B cell (primary cell): ENCODE data around the gene MEX3A. TPM values are rescaled to one million over a fixed set of nuclear protein-coding genes. Genes with fewer than 3 reads are reported as not detected.
A peak's percentile ranks its signal among the peaks of the same experiment; 100 is the strongest.

ENCODE experiments used
- ATAC-seq: fragments of 200-7000 bp; cut with Tn5 transposase; one replicate; pipeline ENCODE4 v1.10.0; 2021; ENCODE audit warnings: low read depth, mild to moderate bottlenecking, moderate number of reproducible peaks, moderate library complexity
- CTCF ChIA-PET: fragments of 350-600 bp; sonication (Branson Sonifier 250); formaldehyde crosslinking; loops from one replicate; lab custom pipeline; 2021; ENCODE audit warnings: antibody characterized with exemption, inconsistent platforms; lab: Charles Lee
- POLR2A ChIA-PET: fragments of 350-600 bp; sonication (Branson Sonifier 250); formaldehyde crosslinking; loops from one replicate; lab custom pipeline; 2021; ENCODE audit warnings: antibody characterized with exemption; lab: Charles Lee
- DNase-seq: peaks from one replicate; pipeline ENCODE4 v3.0.0; 2013
- H2AFZ ChIP-seq: 2 replicates; pipeline ENCODE4 v1.6.1; 2012; ENCODE audit warnings: mild to moderate bottlenecking, low read depth, low read length; ENCODE audit not compliant: insufficient read depth, poor library complexity, severe bottlenecking
- H3K27ac ChIP-seq, 2 donors: 1 replicate in 1 of 2; 2 replicates in 1 of 2; pipeline ENCODE4 v1.5.1; 2012 to 2013; ENCODE audit warnings: low read length in 2 of 2, mild to moderate bottlenecking in 2 of 2, moderate library complexity in 1 of 2
- H3K27me3 ChIP-seq, 4 experiments: fragments of 200-600 bp in 1 of 4; sonication (generic) in 1 of 4; replicated peaks in 1 of 4; 1 replicate in 2 of 4; 2 replicates in 2 of 4; pipeline versions ENCODE4 v1.6.1 to v1.7.0; 2013 to 2016; ENCODE audit warnings: low read length in 3 of 4, mild to moderate bottlenecking in 2 of 4, mixed read lengths in 1 of 4, moderate library complexity in 1 of 4; ENCODE audit not compliant: insufficient read depth in 4 of 4, control insufficient read depth in 3 of 4; ENCODE audit errors: control extremely low read depth in 1 of 4
- H3K36me3 ChIP-seq, 2 experiments: replicated peaks in 1 of 2; 1 replicate in 1 of 2; 2 replicates in 1 of 2; pipeline versions ENCODE4 v1.6.1 to v1.7.1; 2013; ENCODE audit warnings: low read length in 1 of 2; ENCODE audit not compliant: insufficient read depth in 2 of 2, control insufficient read depth in 1 of 2; ENCODE audit errors: control extremely low read depth in 1 of 2, extremely low read depth in 1 of 2
- H3K4me1 ChIP-seq, 2 donors: fragments of 200-600 bp in 1 of 2; sonication (generic) in 1 of 2; 1 replicate in 1 of 2; 2 replicates in 1 of 2; pipeline versions ENCODE4 v1.5.1 to v1.6.1; 2013 to 2017; ENCODE audit warnings: low read length in 2 of 2; ENCODE audit not compliant: control insufficient read depth in 2 of 2, insufficient read depth in 2 of 2
- H3K4me2 ChIP-seq: replicated peaks from 2 replicates; pipeline ENCODE3; 2012; ENCODE audit warnings: mild to moderate bottlenecking, low read depth, low read length; ENCODE audit not compliant: poor library complexity, severe bottlenecking
- H3K4me3 ChIP-seq, 5 experiments: fragments of 200-600 bp in 1 of 5; sonication (generic) in 1 of 5; 1 replicate in 3 of 5; 2 replicates in 2 of 5; pipeline versions ENCODE4 v1.5.1 to v1.7.0; 2011 to 2016; ENCODE audit warnings: low read length in 4 of 5, mild to moderate bottlenecking in 4 of 5, low read depth in 2 of 5, control low read depth in 1 of 5, moderate library complexity in 1 of 5; ENCODE audit not compliant: insufficient read depth in 1 of 5; ENCODE audit errors: control extremely low read depth in 1 of 5, extremely low read depth in 1 of 5
- H3K79me2 ChIP-seq: fragments of 200-600 bp; sonication (generic); one replicate; pipeline ENCODE4 v1.6.0; 2016; ENCODE audit warnings: low read length; ENCODE audit not compliant: control insufficient read depth, insufficient read depth
- H3K9ac ChIP-seq: fragments of 200-600 bp; sonication (generic); 2 replicates; pipeline ENCODE4 v1.6.1; 2017; ENCODE audit warnings: mild to moderate bottlenecking, low read length, moderate library complexity
- H3K9me3 ChIP-seq, 3 donors: one replicate each; pipeline versions ENCODE4 v1.6.1 to v1.7.1; 2013; ENCODE audit warnings: low read length in 2 of 3; ENCODE audit not compliant: control insufficient read depth in 2 of 3, insufficient read depth in 1 of 3; ENCODE audit errors: control extremely low read depth in 1 of 3
- H4K20me1 ChIP-seq: 2 replicates; pipeline ENCODE4 v1.6.0; 2012; ENCODE audit warnings: mild to moderate bottlenecking, low read length; ENCODE audit not compliant: insufficient read depth, control insufficient read depth, poor library complexity, severe bottlenecking
- H3K27ac Mint-ChIP-seq: one replicate; pipeline ENCODE4 v1.8.0; 2021; ENCODE audit warnings: mixed read lengths
- H3K27me3 Mint-ChIP-seq: one replicate; pipeline ENCODE4 v1.8.0; 2021; ENCODE audit warnings: mixed read lengths
- H3K4me1 Mint-ChIP-seq: one replicate; pipeline ENCODE4 v1.8.0; 2021; ENCODE audit warnings: mixed read lengths
- H3K4me3 Mint-ChIP-seq: one replicate; pipeline ENCODE4 v1.8.0; 2021; ENCODE audit warnings: mixed read lengths
- H3K9me3 Mint-ChIP-seq: one replicate; pipeline ENCODE4 v1.8.0; 2022; ENCODE audit warnings: mixed read lengths; ENCODE audit not compliant: insufficient read depth
- CTCF ChIP-seq: fragments of 200-600 bp; IDR thresholded peaks from one replicate; pipeline ENCODE4 v1.8.0; 2022; ENCODE audit warnings: antibody characterized with exemption, mild to moderate bottlenecking
- EZH2 ChIP-seq: IDR thresholded peaks from 2 replicates; pipeline ENCODE4 v1.6.1; 2012; ENCODE audit warnings: borderline replicate concordance, low read depth, mild to moderate bottlenecking, moderate library complexity, low read length; ENCODE audit not compliant: insufficient read depth, poor library complexity, severe bottlenecking
- WGBS: methylation state at CpG from one replicate; pipeline ENCODE4 v1.1.5; 2013; ENCODE audit warnings: missing lambda C conversion rate; ENCODE audit not compliant: insufficient coverage; 5-methylcytosine and 5-hydroxymethylcytosine counted together
- intact Hi-C: fragments of 100-400 bp; cut with micrococcal nuclease; formaldehyde crosslinking; loops from one replicate; pipeline ENCODE4 v1.10.0; 2022
- polyA plus RNA-seq: library from polyadenylated mRNA; depleted of rRNA; stranded (reverse); fragments of >200 nt; gene quantifications from 2 replicates; pipeline ENCODE4 v1.2.3, GENCODE V29; 2012
- total RNA-seq, 2 donors: library from RNA; stranded (reverse); fragments of 120-200 nt in 1 of 2; gene quantifications; 1 replicate in 1 of 2; 2 replicates in 1 of 2; pipeline versions ENCODE4 v1.2.3 to v1.2.4, GENCODE V29; 2013 to 2022

Gene MEX3A
- total and polyA plus RNA-seq, 2 donors (not counting 1 experiment from before 2014, with no cell fraction given) = 0.27 to 1.1 TPM

- ChIA-PET CTCF (interaction anchor here (0.5 to 28.7 kb wide), 9 partner anchors 11 to 1457 kb away, joined by 3 to 970 read pairs (median 4); partner anchors contain the start of genes LMNA and MEX3A), POLR2A (interaction anchor here (0.6 to 3.1 kb wide), 7 partner anchors 12 to 43 kb away, joined by 3 to 23 read pairs (median 6); partner anchors contain the start of gene LMNA)
- Histone ChIP-seq H2AFZ (no peak overlapping the region), H3K9me3 (peaks cover 0 to 2% (median 0%) of the 10 kb centered on the region in 3 donors), H3K27ac (no peak overlapping the region), H4K20me1 (no peaks in the 10 kb centered on the region), H3K4me3 (no peak overlapping the region), H3K4me1 (peaks cover 14 to 25% of the 10 kb centered on the region in 2 donors), H3K79me2 (no peaks in the 10 kb centered on the region), H3K36me3 (no peaks in the 10 kb centered on the region), H3K9ac (no peak overlapping the region), H3K27me3 (peaks cover 0 to 12% (median 6%) of the 10 kb centered on the region in 4 experiments), H3K4me2 (peak overlapping the region; percentile 18)
- ATAC-seq = peak; percentile 65
- peak overlapping the region; percentile 56 for H3K27ac Mint-ChIP-seq
- 36% methylated on average over 12 of the region's 15 CpGs for WGBS
- H3K27me3 Mint-ChIP-seq = peaks cover 12% of the 10 kb centered on the region
- intact Hi-C loops = loop anchor here (1.0 to 2.0 kb wide), 2 partner anchors 13 to 20 kb away; partner anchors contain the start of gene LMNA
- H3K9me3 Mint-ChIP-seq = no peaks in the 10 kb centered on the region
- TF ChIP-seq EZH2 = no peak
- no peak for TF ChIP-seq CTCF
- H3K4me1 Mint-ChIP-seq = peaks cover 42% of the 10 kb centered on the region
- peak overlapping the region; percentile 17 for H3K4me3 Mint-ChIP-seq
- peak; percentile 75 for DNase-seq
Observed at GRCh38 chr1:156126630-156127534, 44.6 kb upstream of the MEX3A start.
